Mesenchymal stem cell (in vitro differentiated cells and primary cell): Measurements from ENCODE around the gene KCNIP4.

Source experiments
- DNase-seq: peaks from one replicate; pipeline ENCODE4 v3.0.0-alpha.2; 2013
- H2AFZ ChIP-seq: one replicate; pipeline ENCODE4 v1.6.1; 2013; ENCODE audit warnings: low read depth, mild to moderate bottlenecking, control low read depth, inconsistent platforms, low read length, moderate library complexity
- H2AK5ac ChIP-seq: 2 replicates; pipeline ENCODE4 v1.6.1; 2013; ENCODE audit warnings: low read length, moderate library complexity, mild to moderate bottlenecking, inconsistent platforms; ENCODE audit not compliant: severe bottlenecking
- H2BK120ac ChIP-seq: one replicate; pipeline ENCODE4 v1.6.1; 2013; ENCODE audit warnings: low read depth, mild to moderate bottlenecking, inconsistent platforms, low read length, moderate library complexity
- H2BK12ac ChIP-seq, 2 experiments: one replicate each; pipeline ENCODE4 v1.6.1; 2013; ENCODE audit warnings: inconsistent platforms in 2 of 2, low read length in 2 of 2, mild to moderate bottlenecking in 2 of 2, moderate library complexity in 2 of 2, control low read depth in 1 of 2
- H2BK15ac ChIP-seq: one replicate; pipeline ENCODE4 v1.6.1; 2013; ENCODE audit warnings: mild to moderate bottlenecking, low read depth, inconsistent platforms; ENCODE audit not compliant: poor library complexity, severe bottlenecking
- H2BK5ac ChIP-seq: 2 replicates; pipeline ENCODE4 v1.6.1; 2013; ENCODE audit warnings: low read depth, mild to moderate bottlenecking, low read length, control low read depth, inconsistent platforms; ENCODE audit not compliant: poor library complexity, severe bottlenecking
- H3K14ac ChIP-seq, 2 experiments: one replicate each; pipeline ENCODE4 v1.6.1; 2013; ENCODE audit warnings: inconsistent platforms in 2 of 2, low read length in 2 of 2, control low read depth in 1 of 2, mild to moderate bottlenecking in 1 of 2, moderate library complexity in 1 of 2
- H3K18ac ChIP-seq, 2 experiments: one replicate each; pipeline ENCODE4 v1.6.1; 2013; ENCODE audit warnings: inconsistent platforms in 2 of 2, low read length in 2 of 2, control low read depth in 1 of 2, low read depth in 1 of 2, mild to moderate bottlenecking in 1 of 2
- H3K23ac ChIP-seq, 2 experiments: one replicate each; pipeline ENCODE4 v1.6.1; 2013; ENCODE audit warnings: inconsistent platforms in 2 of 2, low read length in 2 of 2, mild to moderate bottlenecking in 2 of 2, moderate library complexity in 2 of 2, control low read depth in 1 of 2
- H3K27ac ChIP-seq: 2 replicates; pipeline ENCODE4 v1.5.1; 2013; ENCODE audit warnings: mild to moderate bottlenecking, moderate library complexity, low read length, control low read depth, inconsistent platforms; ENCODE audit not compliant: poor library complexity, severe bottlenecking
- H3K27me3 ChIP-seq, 2 experiments: 2 replicates each; pipeline versions ENCODE4 v1.6.1 to v1.7.0; 2013; ENCODE audit warnings: low read length in 2 of 2, mild to moderate bottlenecking in 2 of 2, moderate library complexity in 2 of 2, control low read depth in 1 of 2, inconsistent platforms in 1 of 2; ENCODE audit not compliant: control insufficient read depth in 1 of 2, insufficient read depth in 1 of 2
- H3K36me3 ChIP-seq, 2 experiments: 2 replicates each; pipeline versions ENCODE4 v1.6.1 to v1.7.0; 2013; ENCODE audit warnings: low read length in 2 of 2, control low read depth in 1 of 2, inconsistent platforms in 1 of 2, low read depth in 1 of 2, mild to moderate bottlenecking in 1 of 2; ENCODE audit not compliant: insufficient read depth in 2 of 2, control insufficient read depth in 1 of 2
- H3K4ac ChIP-seq, 2 experiments: one replicate each; pipeline ENCODE4 v1.6.1; 2013; ENCODE audit warnings: inconsistent platforms in 2 of 2, low read length in 2 of 2, mild to moderate bottlenecking in 2 of 2, moderate library complexity in 2 of 2, control low read depth in 1 of 2, low read depth in 1 of 2
- H3K4me1 ChIP-seq: 2 replicates; pipeline ENCODE4 v1.6.1; 2013; ENCODE audit warnings: low read depth, low read length, control low read depth; ENCODE audit not compliant: control insufficient read depth, insufficient read depth
- H3K4me2 ChIP-seq: 2 replicates; pipeline ENCODE4 v1.6.1; 2013; ENCODE audit warnings: low read length, mild to moderate bottlenecking, inconsistent platforms; ENCODE audit not compliant: poor library complexity, severe bottlenecking
- H3K4me3 ChIP-seq, 2 experiments: 2 replicates each; pipeline versions ENCODE4 v1.5.1 to v1.7.0; 2013; ENCODE audit warnings: low read length in 2 of 2, mild to moderate bottlenecking in 2 of 2, control low read depth in 1 of 2, low read depth in 1 of 2; ENCODE audit not compliant: insufficient read depth in 1 of 2
- H3K79me1 ChIP-seq: replicated peaks from 2 replicates; pipeline ENCODE4 v1.6.1; 2013; ENCODE audit warnings: mild to moderate bottlenecking, control low read depth, low read length, inconsistent platforms; ENCODE audit not compliant: poor library complexity, severe bottlenecking
- H3K9ac ChIP-seq: 2 replicates; pipeline ENCODE4 v1.7.0; 2013; ENCODE audit warnings: mild to moderate bottlenecking, low read length, moderate library complexity
- H3K9me3 ChIP-seq: 2 replicates; pipeline ENCODE4 v1.7.0; 2013; ENCODE audit warnings: mild to moderate bottlenecking, low read length; ENCODE audit not compliant: control insufficient read depth
- H4K8ac ChIP-seq: one replicate; pipeline ENCODE4 v1.6.1; 2013; ENCODE audit warnings: inconsistent platforms, mild to moderate bottlenecking, low read length, moderate library complexity
- H4K91ac ChIP-seq: one replicate; pipeline ENCODE4 v1.6.1; 2013; ENCODE audit warnings: mild to moderate bottlenecking, low read length, inconsistent platforms
- WGBS: methylation state at CpG from one replicate; pipeline ENCODE4 v1.1.7; 2013; ENCODE audit warnings: mixed read lengths; 5-methylcytosine and 5-hydroxymethylcytosine counted together

KCNIP4 gene

DNA sequence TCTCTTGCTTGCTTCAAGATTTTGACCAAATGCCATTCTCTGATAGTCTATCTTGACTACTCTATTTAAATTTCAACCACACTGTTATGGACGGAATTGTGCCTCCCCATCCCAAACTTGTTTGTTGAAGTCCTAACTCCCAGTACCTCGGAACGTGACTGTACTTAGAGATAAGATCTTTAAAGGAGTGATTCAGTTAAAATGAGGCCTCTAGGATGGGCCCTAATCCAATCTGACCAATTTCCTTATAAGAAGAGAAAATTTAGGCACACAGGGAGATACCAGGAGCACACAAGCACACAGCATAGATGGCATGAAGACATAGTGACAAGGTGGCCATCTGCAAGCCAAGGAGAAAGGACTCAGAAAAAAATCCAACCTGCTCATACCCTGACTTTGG is 269.9 kb downstream of the KCNIP4 start:
- Histone ChIP-seq H2AFZ (no peak overlapping the region), H3K18ac (no peak overlapping the region), H3K27me3 (no peaks in the 10 kb centered on the region), H3K4me1 (no peaks in the 10 kb centered on the region), H2BK12ac (no peak overlapping the region), H3K36me3 (no peaks in the 10 kb centered on the region), H2AK5ac (no peak overlapping the region), H3K9ac (no peak overlapping the region), H4K8ac (no peak overlapping the region), H2BK120ac (no peak overlapping the region), H2BK5ac (no peak overlapping the region), H3K9me3 (no peaks in the 10 kb centered on the region), H3K23ac (no peak overlapping the region), H4K91ac (no peak overlapping the region), H3K4me3 (no peak overlapping the region), H3K4ac (no peak overlapping the region), H3K14ac (no peak overlapping the region), H3K4me2 (no peak overlapping the region), H3K79me1 (no peaks in the 10 kb centered on the region), H3K27ac (no peak overlapping the region), H2BK15ac (no peak overlapping the region)
- DNase-seq, result no peak
- WGBS, result no CpG with 5 or more reads among the region's 3 CpGs

DNA sequence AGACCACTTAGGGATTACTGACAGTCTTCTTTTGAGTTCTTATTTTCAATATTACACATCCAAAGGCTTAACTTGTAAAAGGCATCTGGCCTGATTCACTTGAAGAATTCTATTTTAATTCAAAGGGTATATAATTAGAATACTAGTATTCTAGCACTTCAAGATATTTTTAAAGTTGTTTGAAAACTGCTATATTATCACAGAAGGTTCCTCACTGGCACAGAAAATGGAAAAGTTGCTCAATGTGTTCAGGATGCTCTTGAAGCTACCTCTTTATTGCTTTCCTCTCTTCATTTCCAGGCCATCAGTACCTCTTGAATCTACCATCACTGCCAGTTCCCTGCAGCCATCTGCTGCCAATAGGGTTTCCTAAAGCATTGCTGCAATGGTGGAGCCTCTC is 271.4 kb downstream of the KCNIP4 start:
- H3K27me3 ChIP-seq, result no peaks in the 10 kb centered on the region

DNA sequence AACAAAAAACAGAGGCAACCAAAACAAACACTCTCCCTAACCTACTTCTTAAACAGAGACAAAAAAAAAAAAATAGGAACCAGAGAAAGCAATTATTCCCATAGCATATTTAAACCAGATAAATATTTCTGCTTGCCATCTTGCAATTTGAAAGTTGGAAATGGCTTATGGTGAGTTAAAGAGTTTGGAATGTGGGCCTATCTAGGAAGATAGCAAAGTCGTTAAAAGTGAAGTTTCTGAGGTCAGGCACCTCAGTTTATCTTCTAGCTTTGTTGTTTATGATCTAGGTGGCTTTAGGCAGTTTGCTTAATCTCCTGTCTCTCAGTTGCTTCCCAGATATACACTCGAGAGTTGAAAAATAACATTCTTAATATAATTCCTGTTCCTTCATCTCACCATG is 284.2 kb downstream of the KCNIP4 start:
- no peak overlapping the region for H4K91ac ChIP-seq
- no peaks in the 10 kb centered on the region for H3K4me1 ChIP-seq
- no peak overlapping the region for H2BK15ac ChIP-seq
- no peaks in the 10 kb centered on the region for H3K36me3 ChIP-seq
- H3K9ac ChIP-seq, result no peak overlapping the region
- no peak overlapping the region for H3K4me3 ChIP-seq
- no peak overlapping the region for H3K23ac ChIP-seq
- no peak overlapping the region for H2AFZ ChIP-seq
- H3K79me1 ChIP-seq, result no peaks in the 10 kb centered on the region
- no peak for DNase-seq
- H3K14ac ChIP-seq, result no peak overlapping the region
- no peak overlapping the region for H2BK5ac ChIP-seq
- 46% methylated on average over 2 of the region's 2 CpGs for WGBS
- H3K27me3 ChIP-seq, result no peaks in the 10 kb centered on the region
- H4K8ac ChIP-seq, result no peak overlapping the region
- H3K4me2 ChIP-seq, result no peak overlapping the region
- H2AK5ac ChIP-seq, result no peak overlapping the region
- H3K27ac ChIP-seq, result no peak overlapping the region
- no peak overlapping the region for H2BK120ac ChIP-seq
- no peak overlapping the region for H2BK12ac ChIP-seq
- H3K9me3 ChIP-seq, result no peaks in the 10 kb centered on the region
- H3K4ac ChIP-seq, result no peak overlapping the region
- no peak overlapping the region for H3K18ac ChIP-seq

More for the DNA sequence above, 271.4 kb downstream of the KCNIP4 start:
- Histone ChIP-seq H4K91ac (peak overlapping the region; percentile 53), H3K4me2 (no peak overlapping the region), H3K4me3 (no peak overlapping the region), H2BK5ac (no peak overlapping the region), H3K4ac (peak overlapping the region in 1 of 2 experiments; percentile 15), H3K9ac (no peak overlapping the region), H3K27ac (no peak overlapping the region), H3K4me1 (no peaks in the 10 kb centered on the region), H3K36me3 (no peaks in the 10 kb centered on the region), H4K8ac (no peak overlapping the region), H3K18ac (no peak overlapping the region), H2BK15ac (no peak overlapping the region), H2AFZ (no peak overlapping the region), H2BK120ac (no peak overlapping the region), H3K23ac (no peak overlapping the region), H3K14ac (no peak overlapping the region), H2AK5ac (no peak overlapping the region), H2BK12ac (no peak overlapping the region), H3K79me1 (no peaks in the 10 kb centered on the region), H3K9me3 (no peaks in the 10 kb centered on the region)
- no peak for DNase-seq

DNA sequence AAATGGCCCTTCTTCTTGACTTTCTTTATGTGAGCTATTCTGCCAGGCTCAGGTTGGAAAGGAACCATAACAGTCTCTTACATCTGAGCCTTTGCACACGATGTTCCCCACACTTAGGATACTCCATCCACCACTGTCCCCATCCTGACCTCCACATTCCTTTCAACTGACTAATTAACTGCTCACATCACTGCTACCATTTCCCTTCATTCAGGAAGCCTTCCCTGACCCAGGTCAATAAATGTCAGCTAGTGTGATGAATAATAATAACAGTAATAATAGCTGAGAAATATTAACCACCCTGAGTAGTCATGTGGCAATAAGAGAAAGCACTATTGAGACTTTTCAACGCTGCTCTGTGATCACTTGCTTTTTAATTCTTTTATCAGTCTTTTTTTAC is 291.7 kb downstream of the KCNIP4 start:
- H2BK15ac ChIP-seq, result no peak overlapping the region
- no peaks in the 10 kb centered on the region for H3K9me3 ChIP-seq
- no peak overlapping the region for H3K27ac ChIP-seq
- peak; percentile 82 for DNase-seq
- H3K4ac ChIP-seq, result no peak overlapping the region
- no peak overlapping the region for H3K14ac ChIP-seq
- H3K9ac ChIP-seq, result no peak overlapping the region
- no peak overlapping the region for H4K8ac ChIP-seq
- H3K4me3 ChIP-seq, result no peak overlapping the region
- H3K27me3 ChIP-seq, result no peaks in the 10 kb centered on the region
- no peaks in the 10 kb centered on the region for H3K79me1 ChIP-seq
- no peak overlapping the region for H3K23ac ChIP-seq
- H2BK120ac ChIP-seq, result no peak overlapping the region
- no peaks in the 10 kb centered on the region for H3K36me3 ChIP-seq
- no peak overlapping the region for H4K91ac ChIP-seq
- no peak overlapping the region for H2BK5ac ChIP-seq
- H2AFZ ChIP-seq, result no peak overlapping the region
- no peak overlapping the region for H3K18ac ChIP-seq
- no peak overlapping the region for H3K4me2 ChIP-seq
- WGBS, result 0% methylated on average over 1 of the region's 2 CpGs
- H2BK12ac ChIP-seq, result no peak overlapping the region
- no peaks in the 10 kb centered on the region for H3K4me1 ChIP-seq
- H2AK5ac ChIP-seq, result no peak overlapping the region
